HepG2 (cell line): ENCODE results near the gene GLB1L. TPM values are rescaled to one million over a fixed set of nuclear protein-coding genes. Genes with fewer than 3 reads are reported as not detected.

Source experiments
- CTCF ChIP-seq: sonication (generic); formaldehyde crosslinking; IDR thresholded peaks from 2 replicates; pipeline ENCODE4 v1.5.0; 2020; ENCODE audit warnings: mild to moderate bottlenecking, missing genetic modification reagents, moderate library complexity
- DMAP1 ChIP-seq: IDR thresholded peaks from 2 replicates; pipeline ENCODE4 v1.6.1; 2016
- IRF2 ChIP-seq: IDR thresholded peaks from 2 replicates; pipeline ENCODE4 v1.6.1; 2018; ENCODE audit warnings: missing genetic modification reagents, missing compliant biosample characterization
- KMT2B ChIP-seq: IDR thresholded peaks from 2 replicates; pipeline ENCODE4 v1.6.1; 2016; ENCODE audit warnings: missing genetic modification reagents, missing compliant biosample characterization
- MEIS2 ChIP-seq: sonication (generic); formaldehyde crosslinking; IDR thresholded peaks from 2 replicates; pipeline ENCODE4 v1.9.0; 2021; ENCODE audit warnings: mild to moderate bottlenecking, missing genetic modification reagents
- ONECUT2 ChIP-seq: sonication (generic); formaldehyde crosslinking; IDR thresholded peaks from 2 replicates; pipeline ENCODE4 v1.4.0; 2020; ENCODE audit warnings: missing genetic modification reagents
- RFX3 ChIP-seq: IDR thresholded peaks from 2 replicates; pipeline ENCODE4 v1.6.1; 2016; ENCODE audit warnings: missing biosample characterization, missing genetic modification reagents
- SMAD3 ChIP-seq: sonication (generic); formaldehyde crosslinking; IDR thresholded peaks from 2 replicates; pipeline ENCODE4 v1.4.0; 2020; ENCODE audit warnings: missing genetic modification reagents
- SMYD3 ChIP-seq: sonication (generic); formaldehyde crosslinking; IDR thresholded peaks from 2 replicates; pipeline ENCODE4 v1.8.1; 2023; ENCODE audit warnings: mild to moderate bottlenecking, missing genetic modification reagents
- TCF7 ChIP-seq: sonication (generic); IDR thresholded peaks from 2 replicates; pipeline ENCODE4 v1.6.1; 2016; ENCODE audit warnings: antibody characterized with exemption, low read depth
- TFDP2 ChIP-seq: sonication (generic); formaldehyde crosslinking; IDR thresholded peaks from 2 replicates; pipeline ENCODE4 v1.4.0; 2020; ENCODE audit warnings: missing genetic modification reagents
- TSC22D2 ChIP-seq: sonication (generic); formaldehyde crosslinking; IDR thresholded peaks from 2 replicates; pipeline ENCODE4 v1.5.1; 2020; ENCODE audit warnings: missing genetic modification reagents, mild to moderate bottlenecking, borderline replicate concordance
- XRCC5 ChIP-seq: fragments of 200-400 bp; formaldehyde crosslinking; optimal IDR thresholded peaks from 2 replicates; pipeline ENCODE3; 2017; ENCODE audit warnings: mild to moderate bottlenecking, low read length
- ZBTB26 ChIP-seq: IDR thresholded peaks from 2 replicates; pipeline ENCODE4 v1.6.1; 2016; ENCODE audit warnings: missing compliant biosample characterization, missing genetic modification reagents, borderline replicate concordance
- ZBTB44 ChIP-seq: sonication (generic); formaldehyde crosslinking; IDR thresholded peaks from 2 replicates; pipeline ENCODE4 v1.4.0; 2020; ENCODE audit warnings: missing genetic modification reagents
- ZMYM4 ChIP-seq: sonication (generic); formaldehyde crosslinking; IDR thresholded peaks from 2 replicates; pipeline ENCODE4 v1.8.1; 2023; ENCODE audit warnings: mild to moderate bottlenecking, missing genetic modification reagents
- ZNF136 ChIP-seq: sonication (generic); formaldehyde crosslinking; IDR thresholded peaks from 2 replicates; pipeline ENCODE4 v1.8.1; 2022; ENCODE audit warnings: low read depth, mild to moderate bottlenecking, moderate library complexity, missing genetic modification reagents
- ZNF383 ChIP-seq: sonication (generic); formaldehyde crosslinking; IDR thresholded peaks from 2 replicates; pipeline ENCODE4 v1.4.0; 2020; ENCODE audit warnings: missing genetic modification reagents, mild to moderate bottlenecking, borderline replicate concordance
- ZNF549 ChIP-seq: sonication (generic); formaldehyde crosslinking; IDR thresholded peaks from 2 replicates; pipeline ENCODE4 v1.5.0; 2020; ENCODE audit warnings: missing genetic modification reagents
- ZNF569 ChIP-seq: sonication (generic); formaldehyde crosslinking; IDR thresholded peaks from 2 replicates; pipeline ENCODE4 v1.5.0; 2020; ENCODE audit warnings: mild to moderate bottlenecking, missing genetic modification reagents, moderate library complexity, borderline replicate concordance
- ZNF572 ChIP-seq: sonication (generic); formaldehyde crosslinking; IDR thresholded peaks from 2 replicates; pipeline ENCODE4 v1.5.1; 2020; ENCODE audit warnings: mild to moderate bottlenecking, missing genetic modification reagents
- ZNF772 ChIP-seq: sonication (generic); formaldehyde crosslinking; IDR thresholded peaks from 2 replicates; pipeline ENCODE4 v1.5.0; 2020; ENCODE audit warnings: mild to moderate bottlenecking, missing genetic modification reagents
- ZNF784 ChIP-seq: sonication (generic); formaldehyde crosslinking; IDR thresholded peaks from 2 replicates; pipeline ENCODE4 v1.5.1; 2020; ENCODE audit warnings: missing genetic modification reagents, mild to moderate bottlenecking, borderline replicate concordance
- polyA plus RNA-seq, 8 experiments: library from polyadenylated mRNA; depleted of rRNA in 3 of 8; stranded (reverse) in 7 of 8; unstranded in 1 of 8; fragments of >200 nt; fragmentation: Illumina TruSeq in 4 of 8; extraction: Trizol in 4 of 8; gene quantifications; 2 replicates each; pipeline versions ENCODE4 v1.2.1 to v1.2.3, GENCODE V29; 2011 to 2016; ENCODE audit warnings: low read depth in 4 of 8, missing spikeins in 1 of 8, mixed read lengths in 1 of 8; ENCODE audit not compliant: insufficient read depth in 1 of 8
- total RNA-seq, 5 experiments: library from RNA; depleted of rRNA; stranded (reverse); fragments of >200 nt; fragmentation: Illumina TruSeq; extraction: Trizol; gene quantifications; 2 replicates each; pipeline ENCODE4 v1.2.3, GENCODE V29; 2016; ENCODE audit warnings: low read depth in 1 of 5

Gene GLB1L
- total and polyA plus RNA-seq, 2 of the 13 experiments (the other 11 are each of a cell fraction or from before 2014, with no cell fraction given), result 6.8 to 7.3 TPM

- TF ChIP-seq MEIS2 (0 out of 2 replicates have a peak, but pooled peaks have one; percentile 44), ONECUT2 (no peak), TSC22D2 (peak; percentile 69; the same call in 1 of the 2 replicates), ZNF772 (CRISPR knock-in tag) (no peak), ZBTB26 (peak; percentile 56; the same call in 1 of the 2 replicates), KMT2B (CRISPR knock-in tag) (peak; percentile 35; the same call in 1 of the 2 replicates), ZNF569 (CRISPR knock-in tag) (no peak), ZNF572 (CRISPR knock-in tag) (peak; percentile 58; the same call in 1 of the 2 replicates), SMYD3 (CRISPR knock-in tag) (no peak), IRF2 (CRISPR knock-in tag) (peak; percentile 59; the same call in 1 of the 2 replicates), TFDP2 (CRISPR knock-in tag) (no peak), ZNF784 (CRISPR knock-in tag) (no peak), DMAP1 (CRISPR knock-in tag) (peak; percentile 58), TCF7 (no peak), CTCF (CRISPR knock-in tag) (peak; percentile 98), XRCC5 (peak; percentile 98), ZMYM4 (peak; percentile 85), SMAD3 (peak; percentile 49; the same call in 1 of the 2 replicates), ZNF383 (CRISPR knock-in tag) (0 out of 2 replicates have a peak, but pooled peaks have one; percentile 30), ZBTB44 (CRISPR knock-in tag) (0 out of 2 replicates have a peak, but pooled peaks have one; percentile 31), ZNF136 (no peak), RFX3 (CRISPR knock-in tag) (no peak), ZNF549 (CRISPR knock-in tag) (no peak)
Observed at GRCh38 chr2:219277703-219278654, 32.7 kb upstream of the GLB1L start (continued).
